ENCODE measurements around the gene CLSTN2. TPM values are rescaled to one million over a fixed set of nuclear protein-coding genes. Genes with fewer than 3 reads are reported as not detected.

Gene CLSTN2
- total RNA-seq, 1 experiment from 2014 or later = not detected

DNA sequence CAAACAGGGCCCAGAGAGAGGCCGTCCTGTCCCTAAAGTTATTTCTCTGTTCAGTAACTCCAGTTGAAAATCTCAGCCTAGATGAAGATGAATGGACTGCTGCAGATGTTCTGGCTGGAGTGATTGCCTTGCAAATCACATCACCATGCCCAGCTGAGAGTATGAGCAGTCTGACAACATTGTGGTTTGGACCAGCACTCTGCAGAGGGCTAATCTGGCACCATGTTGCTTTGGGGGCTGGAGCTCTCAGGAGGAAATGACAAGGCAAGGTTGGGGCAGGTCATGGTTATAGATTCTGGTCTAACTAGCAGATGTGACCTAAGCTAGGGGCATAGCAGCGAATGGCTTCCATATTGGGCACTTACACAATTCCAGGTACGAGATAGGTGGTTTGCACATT lies 314.2 kb downstream of the CLSTN2 start:
- no peaks in the 10 kb centered on the region for H4K20me1 ChIP-seq (ENCODE audit: low read length)
- no peaks in the 10 kb centered on the region for H3K9me3 ChIP-seq (ENCODE audit: low read length)
- DNase-seq (no peak), ATAC-seq (no peak)
- no peak overlapping the region for H2AFZ ChIP-seq (ENCODE audit: low read length)
- H3F3A ChIP-seq (ENCODE audit: low read length, unreplicated experiment) = no peaks in the 10 kb centered on the region
- CTCF ChIA-PET = no interaction called here
- intact Hi-C loops (cut with micrococcal nuclease) = no loop called here
- no peak overlapping the region for H3K9ac ChIP-seq (ENCODE audit: low read length)
- no peak overlapping the region for H3K4me3 ChIP-seq (ENCODE audit: low read length)
- no TSS peak for BruUV-seq (replicated peaks)
- H3K27ac ChIP-seq (ENCODE audit: low read length) = no peak overlapping the region
- no peak overlapping the region for H3K4me2 ChIP-seq (ENCODE audit: low read length)
- H3K36me3 ChIP-seq (ENCODE audit: low read depth, low read length) = no peaks in the 10 kb centered on the region
- POLR2A ChIA-PET (ENCODE audit: unreplicated experiment) = no interaction called here
- TF ChIP-seq, protein P1, sequence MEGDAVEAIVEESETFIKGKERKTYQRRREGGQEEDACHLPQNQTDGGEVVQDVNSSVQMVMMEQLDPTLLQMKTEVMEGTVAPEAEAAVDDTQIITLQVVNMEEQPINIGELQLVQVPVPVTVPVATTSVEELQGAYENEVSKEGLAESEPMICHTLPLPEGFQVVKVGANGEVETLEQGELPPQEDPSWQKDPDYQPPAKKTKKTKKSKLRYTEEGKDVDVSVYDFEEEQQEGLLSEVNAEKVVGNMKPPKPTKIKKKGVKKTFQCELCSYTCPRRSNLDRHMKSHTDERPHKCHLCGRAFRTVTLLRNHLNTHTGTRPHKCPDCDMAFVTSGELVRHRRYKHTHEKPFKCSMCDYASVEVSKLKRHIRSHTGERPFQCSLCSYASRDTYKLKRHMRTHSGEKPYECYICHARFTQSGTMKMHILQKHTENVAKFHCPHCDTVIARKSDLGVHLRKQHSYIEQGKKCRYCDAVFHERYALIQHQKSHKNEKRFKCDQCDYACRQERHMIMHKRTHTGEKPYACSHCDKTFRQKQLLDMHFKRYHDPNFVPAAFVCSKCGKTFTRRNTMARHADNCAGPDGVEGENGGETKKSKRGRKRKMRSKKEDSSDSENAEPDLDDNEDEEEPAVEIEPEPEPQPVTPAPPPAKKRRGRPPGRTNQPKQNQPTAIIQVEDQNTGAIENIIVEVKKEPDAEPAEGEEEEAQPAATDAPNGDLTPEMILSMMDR (conservative IDR thresholded peaks at IDR 0.05; ENCODE audit: low read depth, low read length) = no peak
- TF ChIP-seq EZH2phosphoT487 (IDR thresholded peaks at IDR 0.05; ENCODE audit: borderline replicate concordance, low read length) (no peak), EZH2 (IDR thresholded peaks at IDR 0.05; ENCODE audit: low read length, unreplicated experiment) (no peak)
- no peaks in the 10 kb centered on the region for H3K79me2 ChIP-seq (ENCODE audit: low read length)
- no peaks in the 10 kb centered on the region for H3K27me3 ChIP-seq (ENCODE audit: low read length)
- H3K9me2 ChIP-seq (replicated peaks; ENCODE audit: low read length) = no peaks in the 10 kb centered on the region
- H3K4me1 ChIP-seq (ENCODE audit: insufficient read depth, low read length) = no peaks in the 10 kb centered on the region

DNA sequence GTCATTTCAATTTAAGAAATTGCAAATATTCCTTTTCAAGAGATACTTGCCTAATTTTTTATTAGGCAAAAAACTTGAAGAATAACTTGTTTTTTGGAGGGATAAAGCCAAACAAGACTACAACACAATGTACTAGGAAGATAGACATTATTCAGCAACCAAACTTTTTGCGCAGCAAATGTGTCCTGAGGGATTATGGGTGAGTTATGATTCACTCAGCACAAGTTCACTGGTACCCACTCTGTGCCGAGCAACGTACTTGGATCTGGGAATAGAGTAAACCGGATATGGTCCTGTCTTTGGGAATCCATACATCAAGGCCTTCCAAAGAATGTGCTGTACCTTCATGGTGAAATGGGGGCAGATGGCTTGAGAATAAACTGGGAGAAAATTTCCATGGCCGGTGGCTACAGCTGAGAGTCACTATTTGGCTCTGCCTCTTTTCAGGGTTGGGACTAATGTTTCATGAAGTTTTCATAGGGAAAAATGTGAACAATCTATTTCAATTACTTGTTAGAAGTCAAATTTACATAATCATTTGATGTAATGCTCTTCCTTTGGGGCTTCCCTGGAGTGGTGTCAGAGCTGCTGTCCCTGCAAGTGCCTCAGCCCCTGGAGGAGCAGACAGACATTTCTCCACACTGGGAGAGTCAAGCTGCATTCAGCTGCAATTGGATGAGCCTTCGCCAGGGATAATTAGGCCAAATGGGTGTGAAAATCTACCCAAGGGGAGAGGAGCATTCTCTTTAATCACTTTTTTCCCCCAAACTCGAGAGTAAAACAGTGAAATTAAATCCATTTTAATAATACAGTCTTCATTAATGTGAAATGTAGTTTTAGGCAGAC lies 315.2 kb downstream of the CLSTN2 start:
- CTCF ChIA-PET = no interaction called here
- Histone ChIP-seq H3K9me2 (replicated peaks; ENCODE audit: low read length) (no peaks in the 10 kb centered on the region), H3K4me2 (ENCODE audit: low read length) (no peak overlapping the region), H3K4me3 (ENCODE audit: low read length) (no peak overlapping the region), H3K27ac (ENCODE audit: low read length) (no peak overlapping the region), H3K9me3 (ENCODE audit: low read length) (no peaks in the 10 kb centered on the region), H3F3A (ENCODE audit: low read length, unreplicated experiment) (no peaks in the 10 kb centered on the region), H3K4me1 (ENCODE audit: insufficient read depth, low read length) (no peaks in the 10 kb centered on the region), H3K27me3 (ENCODE audit: low read length) (no peaks in the 10 kb centered on the region), H3K9ac (ENCODE audit: low read length) (no peak overlapping the region), H4K20me1 (ENCODE audit: low read length) (no peaks in the 10 kb centered on the region), H3K36me3 (ENCODE audit: low read depth, low read length) (no peaks in the 10 kb centered on the region), H3K79me2 (ENCODE audit: low read length) (no peaks in the 10 kb centered on the region), H2AFZ (ENCODE audit: low read length) (no peak overlapping the region)
- no TSS peak for BruUV-seq (replicated peaks)
- ATAC-seq = no peak
- POLR2A ChIA-PET (ENCODE audit: unreplicated experiment) = no interaction called here
- DNase-seq = no peak
- intact Hi-C loops (cut with micrococcal nuclease) = no loop called here
- TF ChIP-seq, protein P1 (conservative IDR thresholded peaks at IDR 0.05; ENCODE audit: low read depth, low read length) = no peak
- TF ChIP-seq EZH2phosphoT487 (IDR thresholded peaks at IDR 0.05; ENCODE audit: borderline replicate concordance, low read length) (no peak), EZH2 (IDR thresholded peaks at IDR 0.05; ENCODE audit: low read length, unreplicated experiment) (no peak)

DNA sequence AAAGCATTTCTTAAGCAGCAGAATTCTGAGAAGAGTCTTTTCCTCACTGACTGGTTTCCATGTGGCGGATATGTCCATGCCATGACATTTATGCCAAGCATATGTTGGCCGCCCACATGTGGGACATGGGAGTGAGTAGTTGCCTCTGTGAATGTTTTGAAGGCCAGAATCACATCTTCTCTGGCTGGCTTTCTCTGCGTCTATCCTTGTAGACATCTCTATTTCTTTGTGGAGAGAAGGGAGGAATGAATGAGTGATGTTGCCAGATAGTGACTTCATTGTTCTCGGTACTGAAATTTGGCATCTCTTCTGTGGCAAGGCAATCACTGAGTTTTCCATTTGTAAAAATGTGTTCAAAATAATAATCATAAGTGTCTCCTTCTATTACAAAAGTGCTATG lies 316.0 kb downstream of the CLSTN2 start:
- H3K36me3 ChIP-seq (ENCODE audit: low read depth, low read length) = no peaks in the 10 kb centered on the region
- ATAC-seq (no peak), DNase-seq (no peak)
- H3K27me3 ChIP-seq (ENCODE audit: low read length) = no peaks in the 10 kb centered on the region
- no peak overlapping the region for H3K27ac ChIP-seq (ENCODE audit: low read length)
- CTCF ChIA-PET = no interaction called here
- H3K9me2 ChIP-seq (replicated peaks; ENCODE audit: low read length) = no peaks in the 10 kb centered on the region
- H3K9me3 ChIP-seq (ENCODE audit: low read length) = no peaks in the 10 kb centered on the region
- POLR2A ChIA-PET (ENCODE audit: unreplicated experiment) = no interaction called here
- H4K20me1 ChIP-seq (ENCODE audit: low read length) = no peaks in the 10 kb centered on the region
- H3K4me3 ChIP-seq (ENCODE audit: low read length) = no peak overlapping the region
- H3K4me1 ChIP-seq (ENCODE audit: insufficient read depth, low read length) = no peaks in the 10 kb centered on the region
- no peak overlapping the region for H3K9ac ChIP-seq (ENCODE audit: low read length)
- TF ChIP-seq EZH2phosphoT487 (IDR thresholded peaks at IDR 0.05; ENCODE audit: borderline replicate concordance, low read length) = no peak
- TF ChIP-seq, protein P1 (conservative IDR thresholded peaks at IDR 0.05; ENCODE audit: low read depth, low read length) = no peak
- no peak for TF ChIP-seq EZH2 (IDR thresholded peaks at IDR 0.05; ENCODE audit: low read length, unreplicated experiment)
- H3K79me2 ChIP-seq (ENCODE audit: low read length) = no peaks in the 10 kb centered on the region
- no TSS peak for BruUV-seq (replicated peaks)
- intact Hi-C loops (cut with micrococcal nuclease) = no loop called here
- H2AFZ ChIP-seq (ENCODE audit: low read length) = no peak overlapping the region
- no peak overlapping the region for H3K4me2 ChIP-seq (ENCODE audit: low read length)
- no peaks in the 10 kb centered on the region for H3F3A ChIP-seq (ENCODE audit: low read length, unreplicated experiment)

Measured in PC-3 (cell line).